Fibroblast of lung (primary cell): Measurements from ENCODE around the gene CHRNA1.

Source experiments
- CTCF ChIP-seq, 2 donors: IDR thresholded peaks in 1 of 2; conservative IDR thresholded peaks in 1 of 2; 1 replicate in 1 of 2; 2 replicates in 1 of 2; pipeline ENCODE4 v1.5.1; 2011 to 2012; ENCODE audit warnings: low read length in 2 of 2, control low read depth in 1 of 2, inconsistent platforms in 1 of 2, low read depth in 1 of 2, mild to moderate bottlenecking in 1 of 2
- EZH2 ChIP-seq: IDR thresholded peaks from 2 replicates; pipeline ENCODE4 v1.5.1; 2012; ENCODE audit warnings: low read length, control low read depth, mild to moderate bottlenecking; ENCODE audit errors: missing control alignments

DNA sequence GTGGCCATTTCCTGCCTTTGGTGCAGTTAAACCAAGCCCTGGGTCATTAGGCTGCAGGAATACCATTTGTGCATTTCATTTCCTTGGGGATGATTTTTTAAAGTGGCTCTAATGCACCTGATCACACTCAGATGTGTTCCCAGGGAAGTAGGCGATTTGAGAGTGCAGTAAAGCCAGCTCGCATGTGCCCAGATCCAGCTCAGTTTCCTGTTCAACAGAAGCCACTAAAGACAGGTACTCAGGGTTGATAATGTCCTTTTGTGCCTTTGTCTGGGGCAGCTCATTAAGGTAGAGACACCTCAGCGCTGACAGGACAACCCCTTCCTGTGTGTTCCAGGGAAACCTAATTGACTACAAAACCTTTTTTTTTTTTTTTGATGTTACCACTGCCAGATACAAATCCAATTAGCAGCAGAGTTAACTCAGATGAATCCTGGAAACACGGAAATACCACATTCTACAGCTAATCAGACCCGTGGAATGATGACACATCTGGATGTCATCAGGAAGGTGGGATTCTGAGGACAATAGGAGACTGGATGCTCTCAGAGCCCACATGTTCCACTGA, 15.2 kb upstream of the CHRNA1 start:
- no peak for TF ChIP-seq EZH2
- no peak for TF ChIP-seq CTCF (conservative IDR thresholded peaks at IDR 0.05 in 1 of 2, IDR thresholded peaks at IDR 0.05 in 1 of 2; ENCODE audit: low read depth in 1 of 2, low read length in 2 of 2)
